GM12891 (cell line): Measurements from ENCODE around the gene C2CD3.

Experiments used
- POLR2A ChIP-seq: IDR thresholded peaks from 2 replicates; pipeline ENCODE4 v1.6.1; 2011; ENCODE audit warnings: low read depth, low read length, control low read depth
- POLR2AphosphoS5 ChIP-seq: IDR thresholded peaks from 2 replicates; pipeline ENCODE4 v1.6.1; 2011; ENCODE audit warnings: low read depth, low read length, control low read depth
- TAF1 ChIP-seq: IDR thresholded peaks from 2 replicates; pipeline ENCODE4 v1.6.1; 2011; ENCODE audit warnings: low read depth, low read length, control low read depth

GRCh38 chr11:74044538-74044937, 126.3 kb downstream of the C2CD3 start:
- TF ChIP-seq POLR2A (no peak), POLR2AphosphoS5 (no peak), TAF1 (no peak)
